CD4-positive, alpha-beta T cell (primary cell): Measurements from ENCODE around the gene PRKCH. TPM values are rescaled to one million over a fixed set of nuclear protein-coding genes. Genes with fewer than 3 reads are reported as not detected.

Experiments
- ATAC-seq: fragments of 200-7000 bp; cut with Tn5 transposase; one replicate; pipeline ENCODE4 v1.10.0; 2022; ENCODE audit warnings: mild to moderate bottlenecking; ENCODE audit not compliant: poor library complexity
- CTCF ChIA-PET: fragments of 350-600 bp; sonication (Branson Sonifier 250); formaldehyde crosslinking; loops from one replicate; lab custom pipeline; 2021; ENCODE audit warnings: antibody characterized with exemption, inconsistent platforms; lab: Charles Lee
- POLR2A ChIA-PET: fragments of 350-600 bp; sonication (Branson Sonifier 250); formaldehyde crosslinking; loops from one replicate; lab custom pipeline; 2021; ENCODE audit warnings: antibody characterized with exemption, inconsistent platforms; lab: Charles Lee
- DNase-seq, 14 experiments: peaks; one replicate each; pipeline ENCODE4 v3.0.0-alpha.2; 2013 to 2020; ENCODE audit warnings: mixed read lengths in 2 of 14
- H3K27ac ChIP-seq, 2 donors: one replicate each; pipeline versions ENCODE4 v1.5.1 to v1.7.0; 2013; ENCODE audit warnings: low read length in 2 of 2, low read depth in 1 of 2, mild to moderate bottlenecking in 1 of 2
- H3K27me3 ChIP-seq, 2 experiments: 1 replicate in 1 of 2; 2 replicates in 1 of 2; pipeline versions ENCODE4 v1.6.1 to v1.7.0; 2013; ENCODE audit warnings: low read length in 2 of 2, control low read depth in 1 of 2, mild to moderate bottlenecking in 1 of 2, moderate library complexity in 1 of 2; ENCODE audit not compliant: insufficient read depth in 2 of 2, control insufficient read depth in 1 of 2
- H3K36me3 ChIP-seq: one replicate; pipeline ENCODE4 v1.6.1; 2013; ENCODE audit warnings: low read length, control low read depth; ENCODE audit not compliant: insufficient read depth
- H3K4me1 ChIP-seq: one replicate; pipeline ENCODE4 v1.6.1; 2013; ENCODE audit warnings: low read length, control low read depth; ENCODE audit not compliant: insufficient read depth
- H3K4me3 ChIP-seq: one replicate; pipeline ENCODE4 v1.5.1; 2013; ENCODE audit warnings: mild to moderate bottlenecking, low read length, moderate library complexity
- H3K9me3 ChIP-seq, 2 experiments: 1 replicate in 1 of 2; 2 replicates in 1 of 2; pipeline versions ENCODE4 v1.6.1 to v1.7.0; 2013; ENCODE audit warnings: low read length in 2 of 2, mild to moderate bottlenecking in 2 of 2, control low read depth in 1 of 2, moderate library complexity in 1 of 2; ENCODE audit not compliant: control insufficient read depth in 1 of 2, insufficient read depth in 1 of 2
- H3K27ac Mint-ChIP-seq: one replicate; pipeline ENCODE4 v1.8.0; 2020; ENCODE audit warnings: mixed read lengths
- H3K27me3 Mint-ChIP-seq: one replicate; pipeline ENCODE4 v1.8.0; 2021; ENCODE audit warnings: mixed read lengths
- H3K36me3 Mint-ChIP-seq: one replicate; pipeline ENCODE4 v1.8.0; 2021; ENCODE audit warnings: low read depth, mixed read lengths
- H3K4me1 Mint-ChIP-seq: one replicate; pipeline ENCODE4 v1.8.0; 2021; ENCODE audit warnings: low read depth, mixed read lengths
- H3K4me3 Mint-ChIP-seq: one replicate; pipeline ENCODE4 v1.8.0; 2020; ENCODE audit warnings: mild to moderate bottlenecking, mixed read lengths
- H3K9me3 Mint-ChIP-seq: one replicate; pipeline ENCODE4 v1.8.0; 2020; ENCODE audit warnings: mixed read lengths
- intact Hi-C, 2 experiments: fragments of 100-400 bp; cut with DNase I in 1 of 2; cut with micrococcal nuclease in 1 of 2; formaldehyde crosslinking; loops; one replicate each; pipeline versions ENCODE4 v1.15.1 to v1.9.0; 2023 to 2025; cut with DNase I, micrococcal nuclease
- total RNA-seq, 174 experiments: library from RNA in 2 of 174; stranded (reverse) in 2 of 174; gene quantifications; one replicate each; pipeline ENCODE4 v1.2.3 and lab custom pipeline; 2021 to 2026
- TF ChIP-seq, protein P1 (sequence below): fragments of 200-600 bp; IDR thresholded peaks from one replicate; pipeline ENCODE4 v1.8.0; 2022; ENCODE audit warnings: antibody characterized with exemption, mild to moderate bottlenecking

PRKCH gene
- total RNA-seq, 2 experiments from 2014 or later = 378 to 385 TPM

DNA sequence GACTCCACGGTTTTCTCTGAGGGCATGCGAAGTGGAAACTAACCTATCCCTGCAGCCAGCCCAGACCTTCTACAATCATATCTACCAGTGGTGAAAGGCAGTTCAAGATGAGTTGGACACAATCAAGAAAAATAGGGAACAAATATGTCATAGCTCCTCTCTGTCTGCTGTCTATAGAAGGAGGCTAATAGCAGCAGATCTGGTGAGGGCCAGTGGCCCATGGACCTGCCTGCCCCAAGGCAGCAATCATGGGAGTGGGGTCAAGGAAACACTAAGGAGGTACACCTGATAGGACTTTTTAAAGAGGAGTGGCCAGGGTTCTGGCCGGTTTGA lies 149.5 kb downstream of the PRKCH start:
- H3K27ac Mint-ChIP-seq = peak overlapping the region; percentile 84
- DNase-seq (no peak), ATAC-seq (no peak)
- Histone ChIP-seq H3K27me3 (no peaks in the 10 kb centered on the region), H3K27ac (peak overlapping the region; percentile 42 to 97), H3K4me1 (peaks cover 87% of the 10 kb centered on the region), H3K9me3 (no peaks in the 10 kb centered on the region), H3K4me3 (no peak overlapping the region), H3K36me3 (peaks cover 53% of the 10 kb centered on the region)
- TF ChIP-seq, protein P1, sequence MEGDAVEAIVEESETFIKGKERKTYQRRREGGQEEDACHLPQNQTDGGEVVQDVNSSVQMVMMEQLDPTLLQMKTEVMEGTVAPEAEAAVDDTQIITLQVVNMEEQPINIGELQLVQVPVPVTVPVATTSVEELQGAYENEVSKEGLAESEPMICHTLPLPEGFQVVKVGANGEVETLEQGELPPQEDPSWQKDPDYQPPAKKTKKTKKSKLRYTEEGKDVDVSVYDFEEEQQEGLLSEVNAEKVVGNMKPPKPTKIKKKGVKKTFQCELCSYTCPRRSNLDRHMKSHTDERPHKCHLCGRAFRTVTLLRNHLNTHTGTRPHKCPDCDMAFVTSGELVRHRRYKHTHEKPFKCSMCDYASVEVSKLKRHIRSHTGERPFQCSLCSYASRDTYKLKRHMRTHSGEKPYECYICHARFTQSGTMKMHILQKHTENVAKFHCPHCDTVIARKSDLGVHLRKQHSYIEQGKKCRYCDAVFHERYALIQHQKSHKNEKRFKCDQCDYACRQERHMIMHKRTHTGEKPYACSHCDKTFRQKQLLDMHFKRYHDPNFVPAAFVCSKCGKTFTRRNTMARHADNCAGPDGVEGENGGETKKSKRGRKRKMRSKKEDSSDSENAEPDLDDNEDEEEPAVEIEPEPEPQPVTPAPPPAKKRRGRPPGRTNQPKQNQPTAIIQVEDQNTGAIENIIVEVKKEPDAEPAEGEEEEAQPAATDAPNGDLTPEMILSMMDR = no peak
- peaks cover 84% of the 10 kb centered on the region for H3K36me3 Mint-ChIP-seq
- CTCF ChIA-PET = interaction anchor here (0.8 to 2.8 kb wide), 5 partner anchors 9 to 367 kb away, joined by 4 to 13 read pairs (median 6); no protein-coding TSS in a partner anchor
- peak overlapping the region; percentile 87 for H3K4me3 Mint-ChIP-seq
- peaks cover 87% of the 10 kb centered on the region for H3K4me1 Mint-ChIP-seq
- POLR2A ChIA-PET = interaction anchor here (0.6 to 13.5 kb wide), 6 partner anchors 10 to 291 kb away, joined by 3 to 124 read pairs (median 8); partner anchors contain the start of gene SNAPC1
- no peaks in the 10 kb centered on the region for H3K27me3 Mint-ChIP-seq
- intact Hi-C loops = no loop called here
- H3K9me3 Mint-ChIP-seq = peaks cover 2% of the 10 kb centered on the region

DNA sequence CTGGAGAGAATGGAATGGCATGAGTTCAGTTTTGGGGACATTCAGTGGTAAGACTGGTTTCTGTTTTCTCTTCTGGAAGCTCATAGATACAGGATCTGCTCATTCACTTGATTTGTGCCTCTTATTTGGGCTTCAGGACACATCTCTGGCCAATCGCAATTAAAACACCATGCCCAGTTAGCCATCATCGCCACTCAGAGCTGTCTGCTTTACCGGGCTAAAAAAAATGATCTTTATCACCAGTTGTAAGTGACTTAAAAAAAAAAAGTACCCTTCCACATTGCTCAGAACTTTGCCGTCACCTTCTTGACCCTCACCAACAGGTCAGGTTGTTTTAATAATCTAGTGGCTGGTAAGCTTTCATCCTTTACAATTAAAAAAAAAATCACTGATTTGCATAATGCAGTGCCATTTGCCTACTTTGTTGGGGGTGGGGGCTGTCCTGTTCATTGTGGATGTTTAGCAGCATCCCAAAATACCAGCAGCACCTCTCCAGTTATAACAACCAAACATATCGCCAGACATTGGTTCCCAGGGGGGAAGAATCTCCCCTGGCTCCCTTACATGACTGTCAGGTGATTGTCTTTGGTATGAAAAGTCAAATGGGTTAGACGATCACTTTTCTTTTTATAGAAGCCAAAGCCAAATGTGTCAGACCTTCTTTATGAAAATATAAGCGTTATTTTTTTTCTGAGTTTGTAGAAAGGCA lies 150.1 kb downstream of the PRKCH start:
- H3K4me3 ChIP-seq = peak overlapping the region; percentile 46
- peak overlapping the region; percentile 42 to 97 for H3K27ac ChIP-seq
- TF ChIP-seq, protein P1 = no peak
- H3K4me1 ChIP-seq = peaks cover 89% of the 10 kb centered on the region
- Mint-ChIP-seq H3K27me3 (no peaks in the 10 kb centered on the region), H3K36me3 (peaks cover 84% of the 10 kb centered on the region), H3K4me1 (peaks cover 93% of the 10 kb centered on the region), H3K4me3 (peak overlapping the region; percentile 87), H3K27ac (peak overlapping the region; percentile 84), H3K9me3 (peaks cover 2% of the 10 kb centered on the region)
- DNase-seq (peak in 1 of 14 experiments; percentile 20), ATAC-seq (no peak)
- POLR2A ChIA-PET = interaction anchor here (0.6 to 13.5 kb wide), 12 partner anchors 10 to 290 kb away, joined by 3 to 124 read pairs (median 5); partner anchors contain the start of gene SNAPC1
- H3K36me3 ChIP-seq = peaks cover 52% of the 10 kb centered on the region
- CTCF ChIA-PET = interaction anchor here (0.8 to 2.8 kb wide), 4 partner anchors 10 to 366 kb away, joined by 4 to 13 read pairs (median 8); no protein-coding TSS in a partner anchor
- intact Hi-C loops = loop anchor here (1.0 to 2.0 kb wide), 2 partner anchors 10 to 35 kb away; no protein-coding TSS in a partner anchor
- H3K27me3 ChIP-seq = no peaks in the 10 kb centered on the region
- H3K9me3 ChIP-seq = no peaks in the 10 kb centered on the region

DNA sequence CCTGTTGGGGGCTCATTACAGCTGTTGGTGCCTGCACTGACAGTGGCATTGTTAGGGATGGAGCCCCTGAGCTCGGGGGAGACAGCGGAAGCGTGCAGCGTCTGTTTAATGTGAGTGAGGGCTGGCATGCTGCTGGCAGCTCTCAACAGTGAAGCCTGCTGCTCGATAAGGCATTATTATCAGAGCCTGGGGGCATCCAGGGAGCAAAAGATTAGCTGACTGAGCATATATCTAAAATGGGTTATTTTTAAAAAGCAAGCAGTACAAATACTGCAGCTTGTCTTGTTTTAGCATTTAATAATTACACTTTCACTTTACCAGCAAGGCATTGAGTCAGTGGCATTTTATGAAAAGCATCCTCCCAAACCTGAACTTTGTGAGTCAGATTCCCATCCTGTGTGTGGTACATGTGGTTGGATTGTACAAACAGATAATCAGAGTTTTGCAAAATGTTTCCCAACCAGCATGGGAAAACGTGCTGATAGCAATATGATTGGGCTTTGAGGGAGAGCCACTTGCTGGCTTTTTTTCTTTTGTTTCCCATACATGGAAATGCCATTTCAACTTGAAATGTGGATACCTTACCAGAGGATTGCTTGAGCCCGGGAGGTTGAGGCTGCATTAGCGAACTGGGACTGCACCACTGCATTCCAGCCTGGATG lies 150.8 kb downstream of the PRKCH start:
- H3K27ac ChIP-seq = peak overlapping the region; percentile 42 to 97
- peaks cover 83% of the 10 kb centered on the region for H3K36me3 Mint-ChIP-seq
- TF ChIP-seq, protein P1 = no peak
- peaks cover 95% of the 10 kb centered on the region for H3K4me1 Mint-ChIP-seq
- H3K27me3 ChIP-seq = no peaks in the 10 kb centered on the region
- peak overlapping the region; percentile 84 for H3K27ac Mint-ChIP-seq
- DNase-seq (peak in 11 of 14 experiments; percentile 22 to 85 (median 49)), ATAC-seq (peak; percentile 21)
- H3K4me3 Mint-ChIP-seq = peak overlapping the region; percentile 87
- peak overlapping the region; percentile 46 for H3K4me3 ChIP-seq
- H3K9me3 Mint-ChIP-seq = peaks cover 2% of the 10 kb centered on the region
- POLR2A ChIA-PET = interaction anchor here (0.6 to 13.5 kb wide), 12 partner anchors 11 to 289 kb away, joined by 3 to 124 read pairs (median 4); partner anchors contain the start of gene SNAPC1
- peaks cover 45% of the 10 kb centered on the region for H3K36me3 ChIP-seq
- H3K9me3 ChIP-seq = no peaks in the 10 kb centered on the region
- H3K4me1 ChIP-seq = peaks cover 85% of the 10 kb centered on the region
- H3K27me3 Mint-ChIP-seq = no peaks in the 10 kb centered on the region
- CTCF ChIA-PET = interaction anchor here (1.3 to 2.8 kb wide), 3 partner anchors 10 to 30 kb away, joined by 4 to 13 read pairs (median 11); no protein-coding TSS in a partner anchor
- intact Hi-C loops = loop anchor here (1.0 to 2.0 kb wide), 2 partner anchors 11 to 35 kb away; no protein-coding TSS in a partner anchor
